Psoas muscle (tissue), 8 donors: Measurements from ENCODE around the gene SPNS2. TPM values are rescaled to one million over a fixed set of nuclear protein-coding genes. Genes with fewer than 3 reads are reported as not detected.

Experiments
- ATAC-seq, 4 donors: fragments of 200-7000 bp; cut with Tn5 transposase; one replicate each; pipeline ENCODE4 v1.9.1; 2020; ENCODE audit warnings: moderate library complexity in 3 of 4, mild to moderate bottlenecking in 2 of 4
- DNase-seq, 2 donors: peaks; one replicate each; pipeline ENCODE4 v3.0.0-alpha.2; 2020
- H3K27ac ChIP-seq: fragments of 200-600 bp; one replicate; pipeline ENCODE4 v1.8.0; 2022
- H3K27me3 ChIP-seq, 3 donors: fragments of 200-600 bp in 1 of 3; one replicate each; pipeline versions ENCODE4 v1.6.1 to v1.8.0; 2013 to 2022; ENCODE audit warnings: low read length in 2 of 3, mild to moderate bottlenecking in 2 of 3, moderate library complexity in 1 of 3; ENCODE audit not compliant: insufficient read depth in 3 of 3
- H3K36me3 ChIP-seq, 2 donors: fragments of 200-600 bp in 1 of 2; one replicate each; pipeline versions ENCODE4 v1.6.1 to v1.8.0; 2013 to 2022; ENCODE audit warnings: low read depth in 1 of 2, mild to moderate bottlenecking in 1 of 2, moderate library complexity in 1 of 2; ENCODE audit not compliant: insufficient read depth in 1 of 2
- H3K4me1 ChIP-seq: fragments of 200-600 bp; one replicate; pipeline ENCODE4 v1.8.0; 2022
- H3K4me3 ChIP-seq: fragments of 200-600 bp; one replicate; pipeline ENCODE4 v1.8.0; 2022; ENCODE audit warnings: mild to moderate bottlenecking
- H3K9me3 ChIP-seq: fragments of 200-600 bp; one replicate; pipeline ENCODE4 v1.8.0; 2022
- CTCF ChIP-seq: fragments of 200-600 bp; IDR thresholded peaks from one replicate; pipeline ENCODE4 v1.8.0; 2022; ENCODE audit warnings: antibody characterized with exemption
- WGBS, 3 donors: extraction: QIAGEN DNeasy Blood & Tissue Kit; methylation state at CpG; one replicate each; pipeline versions ENCODE4 v1.1.6 to v1.1.7; 2013; 5-methylcytosine and 5-hydroxymethylcytosine counted together
- intact Hi-C, 2 donors: fragments of 100-400 bp; cut with DNase I; formaldehyde crosslinking; loops; one replicate each; pipeline versions ENCODE4 v1.11.0 to v1.14.2; 2022
- polyA plus RNA-seq, 3 donors: library from polyadenylated mRNA; stranded (reverse); fragments of 200-250 nt; gene quantifications; one replicate each; pipeline ENCODE4 v1.2.3, GENCODE V29; 2013
- total RNA-seq, 4 donors: library from RNA; stranded (reverse); fragmentation: NEBNext Ultra II Directional in 2 of 4; extraction: Animal tissue kit (Norgen Biotek cat#: 25700) in 2 of 4; gene quantifications; one replicate each; pipeline versions ENCODE4 v1.2.1 to v1.2.4, GENCODE V29; 2021 to 2023
- donor health status: healthy with polysubstance abuse.
- donor health status: DM: no; HTN: no; CAD: no; lungs with moderate emphysema.
- donor health status: Bipolar disorder and iron deficiency.
- donor health status: healthy.
- donor health status: DM: yes; HTN: yes; CAD: no.
- donor health status: DM: no; HTN: no; CAD: no.
- donor health status: DM: no; HTN: no; CAD: no.
- donor health status: DM: yes; HTN: yes; CAD: no.

The SPNS2 gene
- total and polyA plus RNA-seq, 7 donors: 3.5 to 10.6 (median 6.4) TPM

GRCh38 chr17:4483012-4483840, 15.5 kb upstream of the SPNS2 start:
- no peak for TF ChIP-seq CTCF
- Histone ChIP-seq H3K4me1 (peaks cover 2% of the 10 kb centered on the region), H3K4me3 (no peak overlapping the region), H3K36me3 (no peaks in the 10 kb centered on the region), H3K27me3 (no peaks in the 10 kb centered on the region), H3K27ac (no peak overlapping the region), H3K9me3 (no peaks in the 10 kb centered on the region)
- no peak for DNase-seq
- peak; percentile 65 to 88 (median 87) for ATAC-seq
- intact Hi-C loops: no loop called here
- 64 to 72% (median 65%) methylated on average over 13 of the region's 13 CpGs for WGBS, 3 donors

GRCh38 chr17:4485676-4486646, 12.7 kb upstream of the SPNS2 start:
- intact Hi-C loops: no loop called here
- no peaks in the 10 kb centered on the region for H3K36me3 ChIP-seq
- WGBS, 3 donors: 73 to 86% (median 81%) methylated on average over 29 to 31 of the region's 31 CpGs
- H3K27me3 ChIP-seq: no peaks in the 10 kb centered on the region
- no peak for DNase-seq
- no peak overlapping the region for H3K27ac ChIP-seq
- no peak overlapping the region for H3K4me3 ChIP-seq
- TF ChIP-seq CTCF: no peak
- no peak for ATAC-seq
- peaks cover 2% of the 10 kb centered on the region for H3K4me1 ChIP-seq
- H3K9me3 ChIP-seq: no peaks in the 10 kb centered on the region

GRCh38 chr17:4487296-4487695, 11.4 kb upstream of the SPNS2 start:
- DNase-seq (no peak), ATAC-seq (no peak)
- Histone ChIP-seq H3K4me3 (no peak overlapping the region), H3K36me3 (no peaks in the 10 kb centered on the region), H3K4me1 (peaks cover 2% of the 10 kb centered on the region), H3K27ac (no peak overlapping the region), H3K27me3 (no peaks in the 10 kb centered on the region), H3K9me3 (no peaks in the 10 kb centered on the region)
- intact Hi-C loops: no loop called here
- no peak for TF ChIP-seq CTCF
- WGBS, 3 donors: 86 to 88% (median 87%) methylated on average over 8 of the region's 8 CpGs

GRCh38 chr17:4487820-4488716, 10.6 kb upstream of the SPNS2 start:
- DNase-seq (no peak), ATAC-seq (no peak)
- no peaks in the 10 kb centered on the region for H3K9me3 ChIP-seq
- no peaks in the 10 kb centered on the region for H3K36me3 ChIP-seq
- peaks cover 2% of the 10 kb centered on the region for H3K4me1 ChIP-seq
- 70 to 80% (median 76%) methylated on average over 24 of the region's 24 CpGs for WGBS, 3 donors
- no peak overlapping the region for H3K4me3 ChIP-seq
- no peak for TF ChIP-seq CTCF
- intact Hi-C loops: no loop called here
- no peaks in the 10 kb centered on the region for H3K27me3 ChIP-seq
- H3K27ac ChIP-seq: no peak overlapping the region
